HTR-8/SVneo (cell line): ENCODE data around the gene FGD4.

Experiments used
- DNase-seq: peaks from one replicate; pipeline ENCODE4 v3.0.0; 2011; ENCODE audit warnings: low spot score, mixed read lengths; ENCODE audit not compliant: insufficient read length
- FAIRE-seq: peaks from 2 replicates; lab custom pipeline; 2011; peaks lifted over from hg19 to GRCh38; lab: Jason Lieb, UNC

The FGD4 gene

DNA sequence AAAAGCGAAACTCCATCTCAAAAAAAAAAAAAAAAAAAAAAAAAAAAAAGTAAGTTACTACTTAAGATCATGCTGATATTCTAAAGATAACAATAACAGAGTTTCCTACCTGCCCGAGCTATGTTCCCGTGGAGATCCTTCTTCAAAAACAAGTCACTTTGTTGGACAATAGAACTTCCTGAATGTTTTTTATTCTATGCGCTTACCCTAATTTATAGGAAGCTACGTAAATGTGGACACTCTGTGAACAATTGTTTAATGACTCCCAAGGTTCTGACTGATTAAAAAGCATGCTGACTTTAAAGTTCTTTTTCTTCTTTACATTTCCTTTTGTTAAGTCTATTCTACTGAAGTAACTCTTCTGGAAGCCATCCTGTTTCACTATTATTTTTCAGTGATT, 52.5 kb downstream of the FGD4 start:
- FAIRE-seq = no peak
- DNase-seq = no peak

- no peak for DNase-seq
- FAIRE-seq = no peak
These were observed 54.7 kb downstream of the FGD4 start for GRCh38 chr12:32454075-32454474.

DNA sequence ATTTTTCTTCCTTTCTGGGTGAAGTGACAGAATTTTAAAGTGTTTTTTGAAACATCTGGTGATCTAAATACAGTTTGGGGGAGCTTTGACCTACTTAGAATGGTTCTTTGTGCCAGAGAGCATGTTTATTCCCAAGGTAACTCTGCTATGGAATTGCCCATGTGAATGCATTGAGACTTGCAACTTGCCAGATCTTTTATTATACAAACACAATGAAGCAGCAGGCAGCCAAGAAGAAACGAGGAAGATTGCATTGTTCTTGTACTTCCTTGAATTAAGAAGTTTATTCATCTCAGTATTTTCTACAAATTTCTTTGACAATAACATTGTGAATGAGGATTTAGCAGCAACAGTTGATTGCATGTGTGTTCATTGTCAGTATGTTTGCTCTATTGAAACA, 55.5 kb downstream of the FGD4 start:
- FAIRE-seq = no peak

DNA sequence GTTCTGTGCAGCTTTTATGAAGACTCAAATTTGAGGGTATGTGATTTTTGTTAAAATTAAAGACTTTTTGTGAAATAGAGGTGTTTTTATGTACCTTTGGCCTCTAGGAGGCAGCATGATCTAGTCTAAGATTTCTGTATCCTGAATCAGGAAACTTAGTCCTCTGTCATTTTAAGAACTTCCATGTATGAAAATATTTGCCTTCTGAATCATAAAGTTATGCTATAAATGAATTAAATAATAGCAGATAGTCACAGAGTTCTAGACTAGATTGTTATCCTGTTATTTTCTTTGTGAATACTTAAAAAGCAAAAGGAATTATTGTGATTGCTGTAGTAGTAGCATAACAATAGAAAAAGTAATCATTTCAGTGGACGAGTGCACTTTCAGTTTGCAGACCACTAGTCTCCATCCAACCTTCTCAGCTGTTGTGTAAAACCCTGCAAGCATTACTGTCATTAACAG, 56.3 kb downstream of the FGD4 start:
- FAIRE-seq = no peak
- DNase-seq = peak; percentile 42

More for the DNA sequence above, 55.5 kb downstream of the FGD4 start:
- DNase-seq = no peak

DNA sequence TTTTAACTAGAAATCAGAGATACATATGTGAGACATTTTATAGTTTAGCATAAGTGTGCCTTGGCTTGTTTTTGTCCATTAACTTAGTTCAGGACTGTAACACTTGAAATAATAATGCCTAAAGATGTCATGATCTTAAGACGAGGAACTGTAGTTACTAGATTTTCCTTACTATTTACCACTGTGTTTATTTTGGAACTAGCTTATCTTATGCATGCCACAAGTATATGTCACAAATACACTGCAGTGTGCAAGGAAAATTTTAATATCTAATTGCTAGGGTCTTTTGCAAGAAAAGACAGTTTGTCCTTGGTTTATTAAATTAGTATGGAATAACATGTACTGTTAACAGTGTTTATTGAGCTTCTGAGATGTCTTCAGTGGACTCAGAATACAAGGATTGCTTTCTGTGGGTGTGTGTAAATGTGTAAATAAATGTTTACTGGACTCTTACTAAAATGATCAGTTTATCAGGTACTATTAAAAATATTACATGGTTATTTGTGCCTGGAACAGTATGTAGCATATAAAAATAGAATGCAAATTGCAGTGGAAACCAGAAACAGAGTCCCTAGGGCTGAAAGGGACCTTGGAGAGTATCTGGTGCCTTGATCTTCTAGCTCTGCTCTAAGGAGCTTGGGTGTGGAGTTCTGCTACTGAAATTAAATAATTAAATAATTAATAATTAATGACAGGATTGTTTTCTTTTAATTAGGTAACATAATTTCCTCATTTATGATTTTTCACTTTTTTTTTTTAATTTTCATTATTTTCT, 58.1 kb downstream of the FGD4 start:
- FAIRE-seq (no peak), DNase-seq (no peak)

DNA sequence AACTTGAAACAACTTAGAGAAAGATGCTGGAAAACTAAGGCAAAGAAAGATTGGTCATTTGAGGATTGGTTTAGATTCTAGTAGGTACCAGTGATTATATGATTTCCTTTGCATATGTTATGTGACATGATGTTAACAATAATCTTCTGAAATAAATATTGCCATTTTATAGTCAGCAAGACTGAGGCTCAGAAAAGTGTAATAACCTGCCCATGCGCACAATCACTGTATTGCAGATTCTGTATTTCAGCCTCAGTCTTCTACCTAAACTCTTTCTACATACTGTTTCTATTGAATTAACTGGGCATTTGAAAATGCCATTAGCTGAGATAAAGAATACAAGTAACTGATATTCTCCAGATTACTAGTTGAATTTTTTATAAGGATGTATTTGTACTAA, 61.3 kb downstream of the FGD4 start:
- DNase-seq = no peak
- FAIRE-seq = no peak

- FAIRE-seq (no peak), DNase-seq (no peak)
These were observed 63.5 kb downstream of the FGD4 start for GRCh38 chr12:32462908-32463307.

GRCh38 chr12:32466187-32466586, 66.8 kb downstream of the FGD4 start:
- DNase-seq (no peak), FAIRE-seq (no peak)

- DNase-seq = no peak
- FAIRE-seq = no peak
These were observed 67.8 kb downstream of the FGD4 start for GRCh38 chr12:32466986-32467711.

GRCh38 chr12:32467959-32468863, 68.9 kb downstream of the FGD4 start:
- FAIRE-seq (no peak), DNase-seq (no peak)

DNA sequence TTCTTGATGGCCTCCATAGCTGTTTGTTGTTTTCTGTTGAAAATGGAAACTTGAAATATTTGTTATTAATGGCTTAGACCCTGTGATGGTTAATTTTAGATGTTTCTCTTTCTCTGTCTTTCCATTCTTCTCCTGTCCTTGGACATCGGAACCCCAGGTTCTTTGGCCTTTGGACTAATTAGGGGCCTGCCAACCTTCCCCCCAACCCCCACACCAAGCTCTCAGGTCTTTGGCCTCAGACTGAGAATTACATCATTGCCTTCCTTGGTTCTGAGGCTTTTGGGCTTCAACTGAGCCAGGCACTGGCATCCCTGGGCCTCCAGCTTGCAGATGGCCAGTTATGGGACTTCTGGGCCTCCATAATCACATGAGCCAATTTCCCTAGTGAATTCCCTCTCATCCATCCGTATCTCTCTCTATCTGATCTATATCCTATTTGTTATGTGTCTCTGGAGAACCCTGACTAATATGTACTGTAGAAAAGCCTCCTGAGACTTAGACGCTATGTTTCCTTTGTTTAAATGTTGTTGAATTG, 71.6 kb downstream of the FGD4 start:
- FAIRE-seq = no peak
- DNase-seq = no peak

GRCh38 chr12:32471591-32472001, 72.2 kb downstream of the FGD4 start:
- DNase-seq = no peak
- no peak for FAIRE-seq

- DNase-seq = no peak
- no peak for FAIRE-seq
These were observed 76.4 kb downstream of the FGD4 start for GRCh38 chr12:32475724-32476123.

DNA sequence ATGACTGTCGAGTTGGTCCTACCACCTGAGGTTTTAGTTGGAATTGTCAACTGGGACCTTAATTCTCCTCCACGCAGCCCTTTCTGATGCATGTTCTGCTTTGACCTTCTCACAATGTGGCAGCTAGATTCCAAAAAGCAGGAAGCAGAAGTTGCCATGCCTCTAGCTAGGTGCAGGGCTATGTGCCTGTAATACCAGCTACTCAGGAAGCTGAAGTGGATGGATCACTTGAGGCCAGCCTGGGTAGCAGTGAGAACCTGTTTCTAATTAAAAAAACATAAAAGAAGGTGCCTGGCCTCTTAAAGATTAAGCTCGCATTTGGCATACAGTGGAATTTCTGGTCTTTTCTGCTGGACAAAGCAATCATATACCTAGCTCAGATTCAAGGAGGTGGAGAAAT, 77.1 kb downstream of the FGD4 start:
- no peak for DNase-seq

GRCh38 chr12:32477714-32478113, 78.4 kb downstream of the FGD4 start:
- DNase-seq (no peak), FAIRE-seq (no peak)

More for the DNA sequence above, 77.1 kb downstream of the FGD4 start:
- no peak for FAIRE-seq

GRCh38 chr12:32478166-32478565, 78.8 kb downstream of the FGD4 start:
- FAIRE-seq (no peak), DNase-seq (no peak)

DNA sequence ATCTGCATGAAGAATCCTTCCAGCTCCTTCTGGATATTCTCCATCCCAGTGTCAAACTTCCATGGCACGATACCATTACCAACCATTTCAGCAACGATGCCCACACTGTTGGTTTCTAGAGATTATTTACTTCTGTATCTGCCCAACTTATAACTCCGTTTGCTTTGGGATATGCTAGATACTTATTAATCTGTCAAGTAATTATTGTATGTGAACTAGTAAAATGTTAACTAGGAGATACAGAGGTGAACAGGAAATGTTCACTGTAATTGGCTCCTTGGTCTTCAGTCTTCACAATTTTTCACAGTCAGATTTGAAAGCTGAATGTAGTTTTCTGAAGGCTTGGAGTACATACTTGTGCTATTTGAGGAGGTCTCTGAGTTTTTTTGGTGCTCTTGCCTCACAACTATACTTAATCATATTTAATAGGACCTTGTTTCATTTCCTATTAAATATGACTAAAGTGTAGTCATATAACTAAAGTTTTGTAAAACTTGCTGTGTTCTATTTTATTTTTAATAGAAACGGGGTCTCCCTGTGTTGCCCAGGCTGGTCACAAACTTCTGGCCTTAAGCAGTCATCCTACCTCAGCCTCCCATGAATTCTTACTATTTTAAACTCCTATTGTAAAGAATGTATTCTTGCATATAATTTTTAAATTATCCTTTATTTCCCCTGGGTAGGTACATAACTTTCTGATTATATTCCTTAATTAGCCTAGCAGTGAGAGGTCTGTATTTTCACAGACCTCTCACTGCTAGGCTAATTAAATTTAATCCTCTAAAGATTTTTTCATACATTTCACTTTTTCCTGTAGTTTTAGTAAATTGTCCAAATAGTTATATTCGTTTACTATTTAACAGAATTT, 79.7 kb downstream of the FGD4 start:
- FAIRE-seq = no peak
- DNase-seq = no peak

GRCh38 chr12:32482226-32482625, 82.9 kb downstream of the FGD4 start:
- DNase-seq (no peak), FAIRE-seq (no peak)

DNA sequence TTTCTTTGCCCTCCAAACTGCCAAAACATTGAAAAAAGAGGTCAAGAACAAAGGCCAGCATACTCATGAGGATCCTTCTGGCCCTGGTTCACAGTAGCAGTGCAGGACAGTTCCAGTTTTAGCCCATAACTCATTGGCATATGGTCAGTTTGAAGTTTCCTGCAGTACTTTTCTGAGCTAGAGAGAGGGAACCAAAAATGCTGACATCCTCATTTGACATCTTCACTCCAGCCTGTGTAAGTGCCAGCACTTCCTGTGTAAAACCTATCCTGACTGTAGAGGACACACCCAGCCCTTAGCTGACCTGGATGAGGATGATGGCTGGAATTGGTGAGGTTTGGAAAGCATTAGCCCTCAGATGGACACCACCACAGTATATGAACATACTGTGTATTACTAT, 84.1 kb downstream of the FGD4 start:
- no peak for FAIRE-seq
- DNase-seq = no peak
